ENCODE measurements around the gene SMC1B. TPM values are rescaled to one million over a fixed set of nuclear protein-coding genes. Genes with fewer than 3 reads are reported as not detected.

Gene SMC1B, protein sequence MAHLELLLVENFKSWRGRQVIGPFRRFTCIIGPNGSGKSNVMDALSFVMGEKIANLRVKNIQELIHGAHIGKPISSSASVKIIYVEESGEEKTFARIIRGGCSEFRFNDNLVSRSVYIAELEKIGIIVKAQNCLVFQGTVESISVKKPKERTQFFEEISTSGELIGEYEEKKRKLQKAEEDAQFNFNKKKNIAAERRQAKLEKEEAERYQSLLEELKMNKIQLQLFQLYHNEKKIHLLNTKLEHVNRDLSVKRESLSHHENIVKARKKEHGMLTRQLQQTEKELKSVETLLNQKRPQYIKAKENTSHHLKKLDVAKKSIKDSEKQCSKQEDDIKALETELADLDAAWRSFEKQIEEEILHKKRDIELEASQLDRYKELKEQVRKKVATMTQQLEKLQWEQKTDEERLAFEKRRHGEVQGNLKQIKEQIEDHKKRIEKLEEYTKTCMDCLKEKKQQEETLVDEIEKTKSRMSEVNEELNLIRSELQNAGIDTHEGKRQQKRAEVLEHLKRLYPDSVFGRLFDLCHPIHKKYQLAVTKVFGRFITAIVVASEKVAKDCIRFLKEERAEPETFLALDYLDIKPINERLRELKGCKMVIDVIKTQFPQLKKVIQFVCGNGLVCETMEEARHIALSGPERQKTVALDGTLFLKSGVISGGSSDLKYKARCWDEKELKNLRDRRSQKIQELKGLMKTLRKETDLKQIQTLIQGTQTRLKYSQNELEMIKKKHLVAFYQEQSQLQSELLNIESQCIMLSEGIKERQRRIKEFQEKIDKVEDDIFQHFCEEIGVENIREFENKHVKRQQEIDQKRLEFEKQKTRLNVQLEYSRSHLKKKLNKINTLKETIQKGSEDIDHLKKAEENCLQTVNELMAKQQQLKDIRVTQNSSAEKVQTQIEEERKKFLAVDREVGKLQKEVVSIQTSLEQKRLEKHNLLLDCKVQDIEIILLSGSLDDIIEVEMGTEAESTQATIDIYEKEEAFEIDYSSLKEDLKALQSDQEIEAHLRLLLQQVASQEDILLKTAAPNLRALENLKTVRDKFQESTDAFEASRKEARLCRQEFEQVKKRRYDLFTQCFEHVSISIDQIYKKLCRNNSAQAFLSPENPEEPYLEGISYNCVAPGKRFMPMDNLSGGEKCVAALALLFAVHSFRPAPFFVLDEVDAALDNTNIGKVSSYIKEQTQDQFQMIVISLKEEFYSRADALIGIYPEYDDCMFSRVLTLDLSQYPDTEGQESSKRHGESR
- total RNA-seq, result under 1 TPM in 2 of 3 donors, not detected in 1; 0.07 to 0.09 TPM
- total RNA-seq (2013), result 0.20 TPM

DNA sequence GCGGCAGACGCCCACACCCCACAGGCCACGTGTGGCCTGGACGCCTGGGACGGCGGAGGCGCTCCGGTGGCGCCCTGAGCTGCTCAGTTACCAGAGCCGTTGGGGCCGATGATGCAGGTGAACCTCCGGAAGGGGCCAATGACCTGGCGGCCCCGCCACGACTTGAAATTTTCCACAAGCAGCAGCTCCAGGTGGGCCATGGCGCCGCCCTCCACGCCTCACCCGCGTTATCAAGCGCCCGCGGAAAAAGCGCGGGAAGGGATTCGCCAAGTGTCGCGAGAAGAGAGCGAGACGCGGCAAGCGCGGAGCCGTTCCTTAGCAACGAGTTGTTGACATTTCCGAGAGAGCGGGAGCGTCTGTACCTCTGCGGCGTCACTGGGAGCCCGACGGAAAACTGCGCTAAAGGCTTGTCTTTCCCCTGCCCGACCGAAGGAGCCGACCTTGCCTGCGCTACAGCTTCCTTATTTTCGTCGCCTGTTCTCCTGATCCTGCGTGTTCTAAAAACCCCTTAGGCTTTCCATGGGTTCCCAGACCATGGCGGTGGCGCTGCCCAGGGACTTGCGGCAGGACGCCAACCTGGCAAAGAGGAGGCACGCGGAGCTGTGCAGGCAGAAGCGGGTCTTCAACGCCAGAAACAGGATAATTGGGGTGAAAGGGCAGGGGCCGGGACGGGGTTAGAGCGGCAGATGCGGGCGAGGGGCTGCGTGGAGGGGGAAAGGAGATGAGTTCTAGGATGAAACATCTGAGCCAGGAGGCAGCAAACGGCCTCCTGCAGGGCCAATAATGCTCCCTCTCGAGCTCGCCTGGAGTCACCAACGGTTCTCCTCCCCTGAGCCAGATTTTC lies at the start of gene SMC1B, which contains the start of gene RIBC2:
Gene SMC1B, minus strand, starts transcription at position 232 of the 844 bp plus-strand sequence. Its CDS starts 32 bp downstream, at position 200.
Gene RIBC2, plus strand, starts transcription at position 326 of the 844 bp plus-strand sequence. Its CDS starts 194 bp downstream, at position 520.
- Histone ChIP-seq H3K36me3 (ENCODE audit: control insufficient read depth, insufficient read depth, low read length) (no peaks in the 10 kb centered on the region), H3K27me3 (ENCODE audit: control insufficient read depth, insufficient read depth, low read length) (no peaks in the 10 kb centered on the region), H3K27ac (ENCODE audit: low read length) (peak within 1 kb of the TSS; percentile 2), H3K4me3 (ENCODE audit: low read length) (peak within 1 kb of the TSS; percentile 63), H3K9me3 (ENCODE audit: control insufficient read depth, insufficient read depth, low read length) (no peaks in the 10 kb centered on the region), H3K4me1 (ENCODE audit: control insufficient read depth, insufficient read depth, low read length) (peaks cover 15% of the 10 kb centered on the region)
- TF ChIP-seq, protein P1, sequence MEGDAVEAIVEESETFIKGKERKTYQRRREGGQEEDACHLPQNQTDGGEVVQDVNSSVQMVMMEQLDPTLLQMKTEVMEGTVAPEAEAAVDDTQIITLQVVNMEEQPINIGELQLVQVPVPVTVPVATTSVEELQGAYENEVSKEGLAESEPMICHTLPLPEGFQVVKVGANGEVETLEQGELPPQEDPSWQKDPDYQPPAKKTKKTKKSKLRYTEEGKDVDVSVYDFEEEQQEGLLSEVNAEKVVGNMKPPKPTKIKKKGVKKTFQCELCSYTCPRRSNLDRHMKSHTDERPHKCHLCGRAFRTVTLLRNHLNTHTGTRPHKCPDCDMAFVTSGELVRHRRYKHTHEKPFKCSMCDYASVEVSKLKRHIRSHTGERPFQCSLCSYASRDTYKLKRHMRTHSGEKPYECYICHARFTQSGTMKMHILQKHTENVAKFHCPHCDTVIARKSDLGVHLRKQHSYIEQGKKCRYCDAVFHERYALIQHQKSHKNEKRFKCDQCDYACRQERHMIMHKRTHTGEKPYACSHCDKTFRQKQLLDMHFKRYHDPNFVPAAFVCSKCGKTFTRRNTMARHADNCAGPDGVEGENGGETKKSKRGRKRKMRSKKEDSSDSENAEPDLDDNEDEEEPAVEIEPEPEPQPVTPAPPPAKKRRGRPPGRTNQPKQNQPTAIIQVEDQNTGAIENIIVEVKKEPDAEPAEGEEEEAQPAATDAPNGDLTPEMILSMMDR (IDR thresholded peaks at IDR 0.05), result no peak
- peaks cover 5 to 12% of the 10 kb centered on the region in 2 donors for H3K4me1 Mint-ChIP-seq
- intact Hi-C loops (cut with micrococcal nuclease), result no loop called here
- H3K27ac Mint-ChIP-seq, result peak within 1 kb of the TSS; percentile 18 to 88
- peak; percentile 65 to 94 (median 89) for ATAC-seq
- 10% methylated on average over 68 of the region's 68 CpGs for WGBS (ENCODE audit: insufficient coverage)
- peak; percentile 56 to 85 for DNase-seq
- H3K36me3 Mint-ChIP-seq, result no peaks in the 10 kb centered on the region
- H3K9me3 Mint-ChIP-seq, result no peaks in the 10 kb centered on the region
- H3K4me3 Mint-ChIP-seq, result peak within 1 kb of the TSS; percentile 74
- no peaks in the 10 kb centered on the region for H3K27me3 Mint-ChIP-seq (ENCODE audit: low read depth in 2 of 2)

GRCh38 chr22:45462034-45462655 lies 48.7 kb upstream of the SMC1B start:
- no peaks in the 10 kb centered on the region for H3K27me3 ChIP-seq (ENCODE audit: control insufficient read depth, insufficient read depth, low read length)
- no peak overlapping the region for H3K27ac Mint-ChIP-seq
- intact Hi-C loops (cut with micrococcal nuclease), result no loop called here
- H3K27me3 Mint-ChIP-seq (ENCODE audit: low read depth in 2 of 2), result peaks cover 0 to 11% of the 10 kb centered on the region in 2 donors
- H3K36me3 Mint-ChIP-seq, result no peaks in the 10 kb centered on the region
- no peaks in the 10 kb centered on the region for H3K9me3 ChIP-seq (ENCODE audit: control insufficient read depth, insufficient read depth, low read length)
- H3K27ac ChIP-seq (ENCODE audit: low read length), result no peak overlapping the region
- peaks cover 3% of the 10 kb centered on the region in 2 donors for H3K9me3 Mint-ChIP-seq
- TF ChIP-seq, protein P1 (IDR thresholded peaks at IDR 0.05), result no peak
- 93% methylated on average over 6 of the region's 6 CpGs for WGBS (ENCODE audit: insufficient coverage)
- no peak overlapping the region for H3K4me3 Mint-ChIP-seq
- H3K4me1 Mint-ChIP-seq, result no peaks in the 10 kb centered on the region
- no peaks in the 10 kb centered on the region for H3K36me3 ChIP-seq (ENCODE audit: control insufficient read depth, insufficient read depth, low read length)
- peak in 1 of 2 donors; percentile 9 for DNase-seq
- no peaks in the 10 kb centered on the region for H3K4me1 ChIP-seq (ENCODE audit: control insufficient read depth, insufficient read depth, low read length)
- ATAC-seq, result no peak
- no peak overlapping the region for H3K4me3 ChIP-seq (ENCODE audit: low read length)
